Measurements from ENCODE around the gene WWC2. TPM values are rescaled to one million over a fixed set of nuclear protein-coding genes. Genes with fewer than 3 reads are reported as not detected.

Gene WWC2
- total RNA-seq, 1 experiment from 2014 or later = 80.3 TPM

GRCh38 chr4:183144787-183145186, 45.7 kb downstream of the WWC2 start:
- ChIA-PET POLR2A (no interaction called here), CTCF (interaction anchor here (0.7 kb wide), 1 partner anchor 28 kb away, joined by 3 read pairs; no protein-coding TSS in a partner anchor)
- no peak for DNase-seq (ENCODE audit: low read depth, low spot score)
- Histone ChIP-seq H3K9me3 (ENCODE audit: control insufficient read depth, insufficient read depth, low read depth, low read length) (no peaks in the 10 kb centered on the region), H3K36me3 (ENCODE audit: control insufficient read depth, insufficient read depth, low read length) (no peaks in the 10 kb centered on the region), H3K27ac (ENCODE audit: low read length) (no peak overlapping the region), H3K4me3 (ENCODE audit: low read depth in 2 of 2, low read length in 2 of 2) (no peak overlapping the region), H3K4me1 (ENCODE audit: control insufficient read depth, insufficient read depth, low read length) (peaks cover 54% of the 10 kb centered on the region), H3K27me3 (ENCODE audit: control insufficient read depth, insufficient read depth, low read length) (no peaks in the 10 kb centered on the region)
- TF ChIP-seq, protein P1, sequence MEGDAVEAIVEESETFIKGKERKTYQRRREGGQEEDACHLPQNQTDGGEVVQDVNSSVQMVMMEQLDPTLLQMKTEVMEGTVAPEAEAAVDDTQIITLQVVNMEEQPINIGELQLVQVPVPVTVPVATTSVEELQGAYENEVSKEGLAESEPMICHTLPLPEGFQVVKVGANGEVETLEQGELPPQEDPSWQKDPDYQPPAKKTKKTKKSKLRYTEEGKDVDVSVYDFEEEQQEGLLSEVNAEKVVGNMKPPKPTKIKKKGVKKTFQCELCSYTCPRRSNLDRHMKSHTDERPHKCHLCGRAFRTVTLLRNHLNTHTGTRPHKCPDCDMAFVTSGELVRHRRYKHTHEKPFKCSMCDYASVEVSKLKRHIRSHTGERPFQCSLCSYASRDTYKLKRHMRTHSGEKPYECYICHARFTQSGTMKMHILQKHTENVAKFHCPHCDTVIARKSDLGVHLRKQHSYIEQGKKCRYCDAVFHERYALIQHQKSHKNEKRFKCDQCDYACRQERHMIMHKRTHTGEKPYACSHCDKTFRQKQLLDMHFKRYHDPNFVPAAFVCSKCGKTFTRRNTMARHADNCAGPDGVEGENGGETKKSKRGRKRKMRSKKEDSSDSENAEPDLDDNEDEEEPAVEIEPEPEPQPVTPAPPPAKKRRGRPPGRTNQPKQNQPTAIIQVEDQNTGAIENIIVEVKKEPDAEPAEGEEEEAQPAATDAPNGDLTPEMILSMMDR (IDR thresholded peaks at IDR 0.05) = no peak
- TF ChIP-seq REST (IDR thresholded peaks at IDR 0.05; ENCODE audit: insufficient read depth in 1 of 2, low read depth in 2 of 2, low read length in 1 of 2) (no peak), SIN3A (IDR thresholded peaks at IDR 0.05; ENCODE audit: borderline replicate concordance, insufficient read depth, low read depth, low read length) (no peak), TCF7L2 (IDR thresholded peaks at IDR 0.05; ENCODE audit: low read depth, low read length) (no peak), POLR2AphosphoS5 (IDR thresholded peaks at IDR 0.05; ENCODE audit: low read depth, low read length) (no peak)
- ATAC-seq = no peak
- intact Hi-C loops (cut with micrococcal nuclease; ENCODE audit: unreplicated experiment) (no loop called here), in situ Hi-C loops (cut with HindIII; ENCODE audit: low pct_unique_long_range_greater_than_20kb, low sequenced_read_pairs) (no loop called here)
- BruUV-seq (replicated peaks) = no TSS peak

DNA sequence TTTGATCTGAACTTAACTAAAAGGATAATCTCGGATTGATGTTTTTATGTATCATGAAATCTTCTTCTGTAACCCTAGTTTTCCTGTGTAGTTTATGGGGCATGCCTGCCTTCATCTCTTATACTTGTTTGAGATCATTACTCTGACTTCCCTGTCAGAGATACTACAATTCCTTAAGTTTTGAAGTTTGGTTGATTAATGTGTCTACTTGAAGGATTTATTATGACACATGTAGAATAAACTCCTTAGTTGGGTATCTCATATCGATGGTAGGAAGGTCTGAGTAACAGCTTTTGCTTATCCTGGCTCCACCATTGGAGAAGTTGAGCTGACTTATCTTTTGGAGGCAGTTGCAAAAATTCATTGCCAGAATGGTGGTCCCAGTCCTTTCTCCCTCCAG, 46.7 kb downstream of the WWC2 start:
- ChIA-PET POLR2A (no interaction called here), CTCF (no interaction called here)
- Histone ChIP-seq H3K4me1 (ENCODE audit: control insufficient read depth, insufficient read depth, low read length) (peaks cover 52% of the 10 kb centered on the region), H3K27ac (ENCODE audit: low read length) (no peak overlapping the region), H3K36me3 (ENCODE audit: control insufficient read depth, insufficient read depth, low read length) (no peaks in the 10 kb centered on the region), H3K27me3 (ENCODE audit: control insufficient read depth, insufficient read depth, low read length) (no peaks in the 10 kb centered on the region), H3K4me3 (ENCODE audit: low read depth in 2 of 2, low read length in 2 of 2) (no peak overlapping the region), H3K9me3 (ENCODE audit: control insufficient read depth, insufficient read depth, low read depth, low read length) (no peaks in the 10 kb centered on the region)
- intact Hi-C loops (cut with micrococcal nuclease; ENCODE audit: unreplicated experiment) = no loop called here
- TF ChIP-seq SIN3A (IDR thresholded peaks at IDR 0.05; ENCODE audit: borderline replicate concordance, insufficient read depth, low read depth, low read length) (no peak), TCF7L2 (IDR thresholded peaks at IDR 0.05; ENCODE audit: low read depth, low read length) (no peak), REST (IDR thresholded peaks at IDR 0.05; ENCODE audit: insufficient read depth in 1 of 2, low read depth in 2 of 2, low read length in 1 of 2) (no peak), POLR2AphosphoS5 (IDR thresholded peaks at IDR 0.05; ENCODE audit: low read depth, low read length) (no peak)
- TF ChIP-seq, protein P1 (IDR thresholded peaks at IDR 0.05) = no peak
- no TSS peak for BruUV-seq (replicated peaks)
- in situ Hi-C loops (cut with HindIII; ENCODE audit: low pct_unique_long_range_greater_than_20kb, low sequenced_read_pairs) = no loop called here
- ATAC-seq (no peak), DNase-seq (ENCODE audit: low read depth, low spot score) (no peak)
